Measurements from ENCODE around the gene NRSN2. TPM values are rescaled to one million over a fixed set of nuclear protein-coding genes. Genes with fewer than 3 reads are reported as not detected.

NRSN2 gene
- total and polyA plus RNA-seq, 5 donors from 2014 or later = 0.52 to 1.5 (median 1.3) TPM; not detected in 1

- H3K4me1 Mint-ChIP-seq = peaks cover 0 to 18% (median 6%) of the 10 kb centered on the region in 4 donors
- peaks cover 4% of the 10 kb centered on the region for H3K27me3 Mint-ChIP-seq
- no peak for DNase-seq
- no peak overlapping the region for H3K4me3 ChIP-seq (ENCODE audit: low read depth, low read length)
- peaks cover 8% of the 10 kb centered on the region for H3K4me1 ChIP-seq (ENCODE audit: control insufficient read depth, insufficient read depth, low read length, poor library complexity, severe bottlenecking)
- no peak overlapping the region for H3K27ac ChIP-seq (ENCODE audit: insufficient read depth, low read length, poor library complexity, severe bottlenecking)
- no peaks in the 10 kb centered on the region for H3K27me3 ChIP-seq (ENCODE audit: control insufficient read depth, insufficient read depth, low read length)
- no peak for ATAC-seq (ENCODE audit: low read depth in 2 of 2)
- H3K27ac Mint-ChIP-seq = no peak overlapping the region
- no peaks in the 10 kb centered on the region for H3K36me3 Mint-ChIP-seq
- no peaks in the 10 kb centered on the region for H3K9me3 ChIP-seq (ENCODE audit: control insufficient read depth in 2 of 2, low read length in 2 of 2)
- H3K9me3 Mint-ChIP-seq = no peaks in the 10 kb centered on the region
- no peaks in the 10 kb centered on the region for H3K36me3 ChIP-seq (ENCODE audit: control insufficient read depth, insufficient read depth, low read length)
- H3K4me3 Mint-ChIP-seq = no peak overlapping the region
These were observed 33.5 kb upstream of the NRSN2 start for GRCh38 chr20:313402-313801.

DNA sequence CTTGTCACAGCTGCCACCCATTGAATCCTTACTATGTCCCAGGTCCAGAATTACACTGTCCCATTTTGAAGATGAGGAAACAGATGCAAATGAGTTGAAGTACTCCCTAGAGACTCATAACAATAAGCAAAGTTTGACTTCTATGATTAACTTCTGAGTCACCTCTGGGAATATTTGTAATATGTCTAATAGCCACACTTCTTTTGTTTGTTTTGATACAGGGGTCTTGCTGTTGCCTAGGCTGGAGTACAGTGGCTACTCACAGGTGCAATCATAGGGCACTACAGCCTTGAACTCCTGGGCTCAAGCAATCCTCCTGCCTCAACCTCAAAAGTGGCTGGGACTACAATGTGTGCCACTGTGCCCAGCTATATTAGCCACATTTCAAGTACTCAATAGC is 33.0 kb upstream of the NRSN2 start:
- H3K4me1 Mint-ChIP-seq = peaks cover 0 to 18% (median 6%) of the 10 kb centered on the region in 4 donors
- no peaks in the 10 kb centered on the region for H3K27me3 ChIP-seq (ENCODE audit: control insufficient read depth, insufficient read depth, low read length)
- H3K9me3 Mint-ChIP-seq = no peaks in the 10 kb centered on the region
- no peak overlapping the region for H3K27ac Mint-ChIP-seq
- ATAC-seq (ENCODE audit: low read depth in 2 of 2) = no peak
- peaks cover 8% of the 10 kb centered on the region for H3K4me1 ChIP-seq (ENCODE audit: control insufficient read depth, insufficient read depth, low read length, poor library complexity, severe bottlenecking)
- H3K27me3 Mint-ChIP-seq = peaks cover 4% of the 10 kb centered on the region
- H3K4me3 ChIP-seq (ENCODE audit: low read depth, low read length) = no peak overlapping the region
- no peaks in the 10 kb centered on the region for H3K36me3 ChIP-seq (ENCODE audit: control insufficient read depth, insufficient read depth, low read length)
- H3K4me3 Mint-ChIP-seq = no peak overlapping the region
- H3K9me3 ChIP-seq (ENCODE audit: control insufficient read depth in 2 of 2, low read length in 2 of 2) = no peaks in the 10 kb centered on the region
- no peaks in the 10 kb centered on the region for H3K36me3 Mint-ChIP-seq
- no peak for DNase-seq
- no peak overlapping the region for H3K27ac ChIP-seq (ENCODE audit: insufficient read depth, low read length, poor library complexity, severe bottlenecking)

GRCh38 chr20:316316-317068 is 30.4 kb upstream of the NRSN2 start:
- Histone ChIP-seq H3K27ac (ENCODE audit: insufficient read depth, low read length, poor library complexity, severe bottlenecking) (no peak overlapping the region), H3K9me3 (ENCODE audit: control insufficient read depth in 2 of 2, low read length in 2 of 2) (no peaks in the 10 kb centered on the region), H3K27me3 (ENCODE audit: control insufficient read depth, insufficient read depth, low read length) (no peaks in the 10 kb centered on the region), H3K36me3 (ENCODE audit: control insufficient read depth, insufficient read depth, low read length) (no peaks in the 10 kb centered on the region), H3K4me1 (ENCODE audit: control insufficient read depth, insufficient read depth, low read length, poor library complexity, severe bottlenecking) (no peaks in the 10 kb centered on the region), H3K4me3 (ENCODE audit: low read depth, low read length) (no peak overlapping the region)
- DNase-seq = no peak
- no peak for ATAC-seq (ENCODE audit: low read depth in 2 of 2)
- peaks cover 0 to 3% (median 0%) of the 10 kb centered on the region in 4 donors for H3K4me1 Mint-ChIP-seq
- no peak overlapping the region for H3K27ac Mint-ChIP-seq
- H3K9me3 Mint-ChIP-seq = no peaks in the 10 kb centered on the region
- H3K36me3 Mint-ChIP-seq = no peaks in the 10 kb centered on the region
- H3K27me3 Mint-ChIP-seq = peaks cover 4% of the 10 kb centered on the region
- H3K4me3 Mint-ChIP-seq = no peak overlapping the region

DNA sequence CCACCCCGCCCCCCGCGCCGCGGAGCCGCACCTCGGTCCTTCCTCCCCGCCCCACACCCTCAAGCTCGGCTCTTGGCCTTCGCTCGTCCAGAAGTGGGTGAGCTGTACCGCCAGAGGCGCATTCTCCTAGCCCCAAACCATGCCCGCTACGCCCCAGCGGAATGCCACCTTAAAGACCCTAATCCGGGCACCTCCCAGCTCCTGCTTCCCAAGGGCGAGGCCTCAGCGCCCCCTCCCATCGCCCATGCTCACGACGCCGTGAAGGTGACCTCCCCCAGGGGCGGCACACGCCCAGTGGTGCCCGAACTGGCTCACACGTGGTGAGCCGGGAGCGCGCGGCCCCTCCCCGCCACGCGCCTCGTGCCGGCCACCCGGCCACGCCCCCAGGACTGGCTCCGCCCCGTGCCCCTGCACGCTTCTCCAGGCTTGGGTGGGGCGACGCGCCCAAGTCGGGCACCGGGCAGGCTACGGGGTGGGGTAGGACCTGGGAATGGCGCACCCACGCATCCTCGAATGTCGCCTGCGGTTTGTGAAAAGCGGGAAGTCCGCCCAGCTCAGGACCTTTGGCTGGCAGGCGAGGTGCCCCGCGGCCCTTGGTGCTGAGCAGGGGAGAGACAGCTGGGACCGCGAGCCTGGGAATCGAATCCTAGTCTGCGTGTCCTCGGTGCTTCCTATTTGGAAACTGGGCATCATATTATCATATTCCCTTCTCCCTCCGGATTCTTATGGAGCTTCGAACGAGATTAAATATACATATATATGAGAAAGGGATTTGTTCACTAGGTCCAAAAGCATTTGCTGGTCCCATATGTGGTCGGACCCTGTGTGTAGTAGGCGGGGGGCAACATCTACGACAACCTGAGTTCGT is 22.5 kb upstream of the NRSN2 start:
- H3K36me3 Mint-ChIP-seq = no peaks in the 10 kb centered on the region
- peak overlapping the region; percentile 93 to 96 (median 94) for H3K4me3 Mint-ChIP-seq
- peaks cover 0 to 2% (median 0%) of the 10 kb centered on the region in 7 donors for H3K9me3 Mint-ChIP-seq
- ATAC-seq (ENCODE audit: low read depth in 2 of 2) (peak; percentile 65 to 69), DNase-seq (peak; percentile 81 to 89 (median 83))
- peak overlapping the region; percentile 75 to 91 (median 83) for H3K27ac Mint-ChIP-seq
- Histone ChIP-seq H3K27me3 (ENCODE audit: control insufficient read depth, insufficient read depth, low read length) (no peaks in the 10 kb centered on the region), H3K36me3 (ENCODE audit: control insufficient read depth, insufficient read depth, low read length) (no peaks in the 10 kb centered on the region), H3K27ac (ENCODE audit: insufficient read depth, low read length, poor library complexity, severe bottlenecking) (peak overlapping the region; percentile 78), H3K4me3 (ENCODE audit: low read depth, low read length) (peak overlapping the region; percentile 79), H3K9me3 (ENCODE audit: control insufficient read depth in 2 of 2, low read length in 2 of 2) (no peaks in the 10 kb centered on the region), H3K4me1 (ENCODE audit: control insufficient read depth, insufficient read depth, low read length, poor library complexity, severe bottlenecking) (peaks cover 34% of the 10 kb centered on the region)
- peaks cover 4% of the 10 kb centered on the region for H3K27me3 Mint-ChIP-seq
- H3K4me1 Mint-ChIP-seq = peaks cover 0 to 31% (median 10%) of the 10 kb centered on the region in 4 donors

GRCh38 chr20:325045-325888 is 21.6 kb upstream of the NRSN2 start, which contains the start of gene SOX12:
Gene SOX12 (plus strand): TSS chr20:325552. CDS start chr20:325925, 373 bp downstream.
- Histone ChIP-seq H3K9me3 (ENCODE audit: control insufficient read depth in 2 of 2, low read length in 2 of 2) (no peaks in the 10 kb centered on the region), H3K36me3 (ENCODE audit: control insufficient read depth, insufficient read depth, low read length) (no peaks in the 10 kb centered on the region), H3K27me3 (ENCODE audit: control insufficient read depth, insufficient read depth, low read length) (no peaks in the 10 kb centered on the region), H3K4me1 (ENCODE audit: control insufficient read depth, insufficient read depth, low read length, poor library complexity, severe bottlenecking) (peaks cover 34% of the 10 kb centered on the region), H3K4me3 (ENCODE audit: low read depth, low read length) (peak within 1 kb of the TSS; percentile 79), H3K27ac (ENCODE audit: insufficient read depth, low read length, poor library complexity, severe bottlenecking) (peak within 1 kb of the TSS; percentile 78)
- H3K4me1 Mint-ChIP-seq = peaks cover 3 to 39% (median 12%) of the 10 kb centered on the region in 4 donors
- peak within 1 kb of the TSS; percentile 75 to 91 (median 83) for H3K27ac Mint-ChIP-seq
- H3K4me3 Mint-ChIP-seq = peak within 1 kb of the TSS; percentile 93 to 96 (median 94)
- H3K36me3 Mint-ChIP-seq = no peaks in the 10 kb centered on the region
- H3K27me3 Mint-ChIP-seq = peaks cover 4% of the 10 kb centered on the region
- ATAC-seq (ENCODE audit: low read depth in 2 of 2) (peak; percentile 78 to 80), DNase-seq (peak; percentile 93 to 97 (median 94))
- H3K9me3 Mint-ChIP-seq = peaks cover 0 to 2% (median 0%) of the 10 kb centered on the region in 7 donors

DNA sequence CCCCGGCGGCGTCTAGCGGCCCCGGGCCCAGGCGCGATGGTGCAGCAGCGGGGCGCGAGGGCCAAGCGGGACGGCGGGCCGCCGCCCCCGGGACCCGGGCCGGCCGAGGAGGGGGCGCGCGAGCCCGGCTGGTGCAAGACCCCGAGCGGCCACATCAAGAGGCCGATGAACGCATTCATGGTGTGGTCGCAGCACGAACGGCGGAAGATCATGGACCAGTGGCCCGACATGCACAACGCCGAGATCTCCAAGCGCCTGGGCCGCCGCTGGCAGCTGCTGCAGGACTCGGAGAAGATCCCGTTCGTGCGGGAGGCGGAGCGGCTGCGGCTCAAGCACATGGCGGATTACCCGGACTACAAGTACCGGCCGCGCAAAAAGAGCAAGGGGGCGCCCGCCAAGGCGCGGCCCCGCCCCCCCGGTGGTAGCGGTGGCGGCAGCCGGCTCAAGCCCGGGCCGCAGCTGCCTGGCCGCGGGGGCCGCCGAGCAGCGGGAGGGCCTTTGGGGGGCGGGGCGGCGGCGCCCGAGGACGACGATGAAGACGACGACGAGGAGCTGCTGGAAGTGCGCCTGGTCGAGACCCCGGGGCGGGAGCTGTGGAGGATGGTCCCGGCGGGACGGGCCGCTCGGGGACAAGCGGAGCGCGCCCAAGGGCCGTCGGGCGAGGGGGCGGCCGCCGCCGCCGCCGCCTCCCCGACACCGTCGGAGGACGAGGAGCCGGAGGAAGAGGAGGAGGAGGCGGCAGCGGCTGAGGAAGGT is 20.8 kb upstream of the NRSN2 start:
- Mint-ChIP-seq H3K27me3 (peaks cover 4% of the 10 kb centered on the region), H3K4me3 (peak overlapping the region; percentile 74 to 86 (median 80)), H3K9me3 (peaks cover 0 to 2% (median 0%) of the 10 kb centered on the region in 7 donors), H3K36me3 (no peaks in the 10 kb centered on the region), H3K27ac (peak overlapping the region in 2 of 3 donors; percentile 26 to 59), H3K4me1 (peaks cover 6 to 46% (median 15%) of the 10 kb centered on the region in 4 donors)
- ATAC-seq (ENCODE audit: low read depth in 2 of 2) (no peak), DNase-seq (peak; percentile 37 to 53 (median 38))
- Histone ChIP-seq H3K27me3 (ENCODE audit: control insufficient read depth, insufficient read depth, low read length) (no peaks in the 10 kb centered on the region), H3K27ac (ENCODE audit: insufficient read depth, low read length, poor library complexity, severe bottlenecking) (peak overlapping the region; percentile 63), H3K9me3 (ENCODE audit: control insufficient read depth in 2 of 2, low read length in 2 of 2) (no peaks in the 10 kb centered on the region), H3K4me3 (ENCODE audit: low read depth, low read length) (no peak overlapping the region), H3K4me1 (ENCODE audit: control insufficient read depth, insufficient read depth, low read length, poor library complexity, severe bottlenecking) (peaks cover 34% of the 10 kb centered on the region), H3K36me3 (ENCODE audit: control insufficient read depth, insufficient read depth, low read length) (no peaks in the 10 kb centered on the region)

All from CD4-positive, CD25-positive, alpha-beta regulatory T cell (primary cell).